Measurements from ENCODE around the gene SLC29A2.

SLC29A2 gene

DNA sequence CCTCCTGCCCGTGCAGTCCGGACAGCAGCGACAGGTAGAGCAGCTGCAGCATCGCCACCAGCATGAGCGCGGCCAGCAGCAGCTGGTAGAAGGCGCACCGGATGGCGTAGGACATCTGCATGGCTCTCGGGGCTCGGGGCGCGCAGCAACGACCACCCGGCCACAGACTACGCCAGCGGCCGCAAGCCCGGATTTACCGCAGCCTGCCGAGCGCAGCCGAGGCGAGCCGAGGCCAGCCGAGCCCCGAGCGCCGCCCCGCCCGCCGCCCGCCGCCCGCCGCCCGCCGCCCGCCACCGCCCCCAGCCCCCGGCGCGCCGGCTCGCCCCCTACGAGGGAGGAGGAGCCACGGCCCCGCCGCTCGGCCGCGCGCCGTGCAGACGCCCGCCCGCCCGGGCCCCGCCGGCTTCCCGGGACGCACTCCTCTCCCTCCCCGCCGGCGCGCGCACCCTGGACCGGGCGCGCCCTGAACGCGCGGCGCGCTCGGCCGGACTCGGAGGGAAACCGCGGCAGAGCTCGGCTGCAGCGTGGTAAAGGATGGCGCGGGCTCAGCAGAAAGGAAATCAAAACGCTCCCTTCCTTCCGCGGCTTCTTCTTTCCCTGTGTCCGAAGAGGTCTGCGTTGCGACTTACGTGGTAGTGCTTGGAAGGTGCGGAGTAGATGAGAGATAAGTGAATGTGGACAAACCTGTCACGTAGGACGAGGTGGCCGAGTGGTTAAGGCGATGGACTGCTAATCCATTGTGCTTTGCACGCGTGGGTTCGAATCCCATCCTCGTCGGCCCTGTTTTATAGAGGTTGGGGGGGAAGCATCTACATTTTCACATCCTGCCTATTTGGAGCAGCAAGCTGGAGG, 23.9 kb downstream of the SLC29A2 start, which contains the start of gene B4GAT1:
TSS of gene B4GAT1 (minus strand) at position 205 of the 852 bp plus-strand sequence. CDS start at position 121, 84 bp downstream.
- peak; percentile 63 to 72 for ATAC-seq

DNA sequence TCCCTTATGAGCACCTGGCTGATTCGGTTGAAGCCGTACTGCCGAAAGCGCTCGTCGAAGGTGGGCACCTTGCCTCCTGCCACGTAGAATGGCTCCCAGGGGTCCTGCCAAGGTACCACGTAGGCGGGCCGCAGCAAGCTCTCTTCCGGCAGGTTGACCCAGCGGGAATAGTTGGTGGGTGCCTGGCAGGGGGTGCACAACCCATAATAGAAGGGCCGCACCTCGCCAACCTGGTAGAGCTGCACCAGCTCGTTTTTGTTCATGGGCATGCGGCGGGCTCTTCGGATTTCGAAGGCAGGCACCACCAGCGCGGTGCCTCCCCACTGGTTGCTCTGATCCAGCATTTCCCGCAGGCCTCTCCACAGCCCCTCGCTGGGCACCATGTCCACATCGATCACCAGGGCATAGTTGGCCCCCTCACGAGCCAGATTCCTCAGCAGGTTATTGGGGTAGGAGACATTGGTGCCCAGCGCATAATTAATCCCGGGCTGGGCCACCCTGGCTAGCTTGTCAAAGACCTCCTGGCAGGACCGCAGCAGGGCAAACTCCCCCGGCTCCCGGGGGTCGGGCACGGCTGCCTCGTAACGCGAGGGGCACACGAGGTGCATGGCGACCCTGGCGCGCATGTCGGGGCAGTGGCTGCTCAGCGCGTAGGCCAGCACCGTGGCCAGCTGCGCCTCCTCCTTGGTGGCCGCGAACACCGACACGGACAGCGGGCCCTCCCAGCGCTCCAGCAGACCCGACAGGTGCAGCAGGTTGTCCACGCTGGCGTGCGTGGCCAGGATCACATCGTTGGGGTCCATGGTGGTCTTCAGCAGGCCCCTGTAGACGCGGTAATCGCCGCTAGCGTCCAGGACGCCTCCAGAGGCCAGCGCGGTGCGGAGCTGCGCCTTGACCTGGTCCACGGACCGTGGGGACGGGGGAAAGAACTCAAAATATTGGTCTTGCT, 24.8 kb downstream of the SLC29A2 start:
- no peak for ATAC-seq

DNA sequence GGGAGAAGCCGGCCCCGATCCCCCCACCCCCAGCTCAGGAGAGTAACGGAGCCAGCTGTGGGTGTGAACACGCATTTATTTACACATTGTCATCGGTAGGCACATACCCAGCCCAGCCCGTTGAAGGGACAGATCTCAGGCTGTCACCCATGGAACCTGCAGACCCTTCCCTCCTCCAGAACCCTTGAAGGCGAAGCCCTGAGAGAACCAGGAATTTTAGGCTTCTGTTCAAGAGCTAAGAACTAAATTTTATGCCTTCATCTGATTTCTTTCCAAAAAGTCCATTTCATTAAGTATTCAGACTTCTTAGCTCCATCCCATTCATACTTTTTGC, 26.3 kb downstream of the SLC29A2 start:
- ATAC-seq = peak; percentile 5 to 6

DNA sequence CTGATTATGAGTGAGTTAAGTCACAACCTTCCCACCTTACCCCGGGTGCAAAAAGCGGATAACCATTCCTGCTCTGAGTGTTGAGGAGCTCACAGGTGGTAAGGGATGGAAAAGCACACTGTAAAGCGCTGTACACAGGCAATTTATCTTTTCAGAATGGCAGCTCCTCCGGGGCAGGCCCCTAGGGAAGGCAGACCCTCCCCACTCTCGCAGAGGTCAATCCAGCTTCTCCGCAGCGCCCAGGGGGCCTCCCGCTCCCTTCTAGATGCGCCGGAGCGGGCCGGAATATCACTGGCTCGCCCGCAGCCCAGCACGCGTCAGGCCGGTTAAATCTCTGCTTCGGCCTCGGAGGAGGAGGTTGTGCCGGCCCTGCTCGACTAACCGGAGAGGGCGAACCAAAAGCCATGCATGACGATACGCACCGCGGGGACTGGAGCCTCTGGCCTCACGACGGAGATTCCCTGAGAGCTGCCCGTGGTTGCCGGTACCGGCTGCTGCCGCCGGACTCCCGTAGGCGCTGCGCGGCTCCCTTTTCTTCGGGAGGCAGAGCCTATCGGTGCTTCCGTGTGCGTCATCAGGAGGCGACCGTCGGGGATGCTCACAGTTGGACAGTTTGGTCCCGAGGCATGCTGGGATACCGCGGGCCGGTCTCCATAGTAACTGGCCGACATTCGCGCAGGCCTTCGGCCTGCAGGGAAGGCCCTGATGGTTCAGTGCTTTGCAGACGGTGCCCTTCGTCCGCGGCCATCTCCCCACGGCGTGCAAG, 26.8 kb downstream of the SLC29A2 start, which contains the start of gene BRMS1:
TSS of gene BRMS1 (minus strand) at position 555 of the 766 bp plus-strand sequence. CDS start 2,870 bp downstream, outside the sequence.
- ATAC-seq = peak; percentile 82 to 86

DNA sequence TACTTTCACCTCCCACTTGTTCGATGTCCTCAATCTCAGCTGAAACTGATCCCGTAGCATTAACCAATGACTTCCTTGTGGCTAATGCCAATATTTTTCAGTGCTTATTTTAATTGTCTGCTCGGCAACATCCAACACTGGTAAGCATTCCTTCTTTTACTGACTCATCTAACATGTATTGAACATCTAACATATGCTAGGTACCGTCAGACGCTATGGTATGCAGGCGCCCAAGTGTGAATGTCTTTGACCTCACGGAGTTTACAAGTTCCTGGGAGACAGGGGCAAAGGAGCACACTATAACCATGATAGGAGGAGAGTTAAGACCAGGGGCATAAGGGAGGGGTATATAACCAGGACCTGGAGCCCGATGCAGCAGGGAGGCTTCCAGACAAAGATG, 28.4 kb downstream of the SLC29A2 start:
- ATAC-seq = no peak

DNA sequence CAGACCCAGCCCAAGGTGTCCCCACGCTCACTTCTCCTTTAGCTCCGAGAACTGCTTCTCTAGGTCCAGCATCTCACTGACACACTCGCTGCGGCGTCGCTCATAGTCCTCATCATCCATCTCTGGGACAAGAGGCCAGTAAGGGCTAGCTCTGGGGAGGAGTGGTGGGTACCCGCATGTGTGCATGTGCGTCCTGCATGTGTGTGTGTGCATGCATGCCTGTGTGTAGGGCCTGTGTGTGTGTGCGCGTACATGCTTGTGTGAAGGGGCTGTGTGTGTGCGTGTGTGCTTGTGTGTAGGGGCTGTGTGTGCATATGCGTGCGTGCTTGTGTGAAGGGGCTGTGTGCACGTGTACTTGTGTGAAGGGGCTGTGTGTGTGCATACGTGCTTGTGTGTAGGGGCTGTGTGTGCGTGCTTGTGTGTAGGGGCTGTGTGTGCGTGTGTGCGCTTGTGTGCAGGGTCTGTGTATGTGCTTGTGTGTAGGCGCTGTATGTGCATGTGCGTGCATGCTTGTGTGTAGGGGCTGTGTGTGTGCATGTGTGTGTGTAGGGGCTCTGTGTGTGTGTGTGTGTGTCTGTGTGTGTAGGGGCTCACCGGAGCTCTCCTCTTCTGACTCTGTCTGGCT, 29.9 kb downstream of the SLC29A2 start:
- no peak for ATAC-seq

DNA sequence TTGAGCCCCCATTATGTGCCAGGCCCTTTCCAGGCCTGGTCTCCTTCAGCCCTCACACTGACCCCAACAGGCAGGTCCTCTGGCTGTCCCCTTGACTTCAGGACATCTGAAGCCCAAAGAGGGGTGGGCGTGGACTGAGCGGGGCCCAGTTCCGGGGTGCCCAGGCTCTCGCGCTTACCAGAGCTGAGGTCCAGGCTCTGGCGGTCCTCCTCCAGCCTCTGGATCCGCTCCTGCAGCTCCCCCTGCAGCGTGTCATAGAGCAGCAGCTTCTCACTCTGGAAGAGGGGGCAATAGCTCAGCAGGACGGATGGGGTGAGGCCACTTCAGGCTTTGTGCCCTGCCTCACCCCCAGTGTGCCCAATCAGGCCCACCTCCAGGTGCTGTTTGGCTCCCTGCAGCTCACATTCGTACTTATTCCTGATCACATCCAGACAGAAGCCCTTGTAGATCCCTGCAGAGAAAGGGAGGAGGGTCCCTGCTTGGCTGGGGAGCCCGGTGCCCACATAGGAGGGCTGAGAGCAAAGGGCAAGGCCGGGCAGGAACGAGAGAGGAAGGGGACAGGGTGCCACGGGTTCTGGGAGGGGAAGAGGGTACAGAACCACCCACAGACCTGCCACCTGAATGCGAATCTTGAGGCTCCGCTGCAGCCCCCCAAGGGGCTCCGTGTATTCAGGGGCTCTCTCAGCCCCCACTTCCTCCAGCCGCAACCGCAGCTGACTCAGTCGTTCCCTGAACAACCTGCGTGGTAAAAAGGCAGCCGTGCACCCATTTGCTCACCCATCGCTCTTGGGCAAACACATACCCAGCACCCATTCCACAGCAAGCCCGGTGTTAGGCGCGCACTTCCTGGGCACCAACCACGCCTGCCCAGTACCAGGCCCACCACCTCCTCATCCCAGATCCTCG, 30.7 kb downstream of the SLC29A2 start:
- ATAC-seq = no peak

DNA sequence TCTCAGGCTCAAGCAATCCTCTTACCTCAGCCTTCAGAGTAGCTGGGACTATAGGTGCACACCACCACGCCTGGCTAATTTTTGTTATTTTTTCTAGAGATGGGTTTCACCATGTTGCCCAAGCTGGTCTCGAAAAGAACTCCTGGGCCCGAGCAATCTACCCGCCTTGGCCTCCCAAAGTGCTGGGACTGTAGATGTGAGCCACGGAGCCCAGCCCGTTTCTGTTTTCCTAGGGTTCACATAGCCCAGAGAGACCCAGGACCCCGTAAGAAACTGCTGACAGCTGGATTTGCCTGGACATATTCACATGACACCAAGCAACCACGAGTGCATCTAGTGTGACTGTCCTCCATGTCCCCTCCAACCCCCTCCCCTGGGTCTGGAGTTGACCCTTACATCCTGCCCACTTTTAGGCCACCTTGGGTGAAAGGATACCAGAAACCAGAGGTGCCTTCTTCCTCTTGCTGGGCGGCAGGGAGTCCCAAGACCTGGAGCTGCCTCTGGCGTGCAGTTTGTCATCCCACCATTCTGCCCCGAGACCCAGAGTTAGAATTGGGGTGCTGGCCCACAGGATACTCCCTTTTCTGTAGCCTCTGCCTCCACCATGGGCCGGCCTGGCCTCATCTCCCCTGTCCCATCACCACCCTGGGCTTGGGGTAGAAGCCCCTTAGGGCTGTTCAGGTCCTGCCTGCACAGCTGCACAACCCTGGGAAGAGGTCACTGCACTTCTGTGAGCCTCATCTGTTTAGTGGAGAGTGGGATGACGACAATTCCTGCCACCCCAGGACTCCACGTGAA, 31.7 kb downstream of the SLC29A2 start:
- no peak for ATAC-seq

DNA sequence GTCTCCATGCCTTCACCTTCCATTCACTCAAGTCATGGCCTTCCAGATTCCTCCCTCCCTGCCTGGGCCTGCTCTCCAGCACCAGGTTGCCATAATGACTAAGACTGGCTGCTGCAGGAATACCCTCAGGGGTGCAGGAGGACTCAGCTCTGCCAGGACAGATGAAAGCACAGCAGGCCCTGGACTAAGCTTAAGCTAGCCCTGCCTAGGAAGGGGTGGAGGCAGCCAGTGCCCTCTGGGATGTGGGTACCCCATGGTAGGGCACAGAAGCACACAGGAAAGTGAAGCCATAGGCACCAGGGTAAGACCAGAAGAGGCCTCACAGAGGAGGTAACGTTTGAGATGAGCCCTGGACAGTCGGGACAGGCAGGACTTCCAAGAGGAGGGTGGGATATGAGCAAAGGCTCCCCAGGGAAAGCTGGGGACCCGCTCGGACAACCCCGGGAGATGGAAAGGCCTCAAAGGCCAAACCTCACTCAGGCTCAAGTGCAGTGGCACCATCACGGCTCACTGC, 32.3 kb downstream of the SLC29A2 start:
- no peak for ATAC-seq

DNA sequence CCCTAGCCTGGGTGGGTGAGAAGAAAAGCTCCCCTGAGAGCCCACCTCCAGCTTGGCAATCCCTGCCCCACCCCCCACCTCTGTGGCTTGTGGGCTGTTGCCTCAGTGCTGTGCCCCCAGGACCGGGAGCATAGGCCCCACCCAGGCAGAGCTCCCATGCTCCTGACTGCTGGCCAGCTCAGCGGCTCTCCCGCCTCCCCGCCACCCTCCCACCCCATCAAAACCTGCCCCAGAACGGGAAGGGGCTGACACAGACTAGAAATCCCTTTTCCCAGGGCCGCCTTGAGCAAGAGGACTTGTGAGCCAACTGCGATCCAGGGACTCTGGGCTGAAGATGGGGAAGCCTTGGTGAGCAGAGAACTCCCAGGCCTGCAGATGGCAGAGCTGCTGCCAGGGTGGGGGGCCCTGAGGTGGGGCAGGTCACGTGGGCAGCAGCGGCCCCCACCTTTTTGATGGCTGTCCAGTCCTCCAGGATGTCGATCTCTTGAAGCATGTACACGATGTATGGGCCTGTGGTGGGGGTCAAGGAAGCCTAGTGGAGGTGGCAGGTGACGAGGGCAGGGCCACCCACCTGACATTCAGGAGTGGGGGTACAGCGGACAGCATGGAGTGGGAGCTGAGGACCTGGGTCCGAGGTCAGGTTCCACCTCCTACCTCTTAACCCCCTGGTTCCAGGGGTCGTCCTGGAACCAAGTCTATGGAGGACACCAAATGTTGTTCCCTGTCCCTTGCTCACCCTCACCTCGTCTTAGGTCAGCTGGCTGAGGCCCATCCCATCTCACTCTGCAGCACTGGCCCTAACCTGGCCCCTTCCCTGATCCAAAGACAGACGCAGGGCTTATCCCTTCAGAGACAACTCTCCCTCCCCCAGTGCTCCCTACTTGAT, 33.0 kb downstream of the SLC29A2 start:
- ATAC-seq = no peak

DNA sequence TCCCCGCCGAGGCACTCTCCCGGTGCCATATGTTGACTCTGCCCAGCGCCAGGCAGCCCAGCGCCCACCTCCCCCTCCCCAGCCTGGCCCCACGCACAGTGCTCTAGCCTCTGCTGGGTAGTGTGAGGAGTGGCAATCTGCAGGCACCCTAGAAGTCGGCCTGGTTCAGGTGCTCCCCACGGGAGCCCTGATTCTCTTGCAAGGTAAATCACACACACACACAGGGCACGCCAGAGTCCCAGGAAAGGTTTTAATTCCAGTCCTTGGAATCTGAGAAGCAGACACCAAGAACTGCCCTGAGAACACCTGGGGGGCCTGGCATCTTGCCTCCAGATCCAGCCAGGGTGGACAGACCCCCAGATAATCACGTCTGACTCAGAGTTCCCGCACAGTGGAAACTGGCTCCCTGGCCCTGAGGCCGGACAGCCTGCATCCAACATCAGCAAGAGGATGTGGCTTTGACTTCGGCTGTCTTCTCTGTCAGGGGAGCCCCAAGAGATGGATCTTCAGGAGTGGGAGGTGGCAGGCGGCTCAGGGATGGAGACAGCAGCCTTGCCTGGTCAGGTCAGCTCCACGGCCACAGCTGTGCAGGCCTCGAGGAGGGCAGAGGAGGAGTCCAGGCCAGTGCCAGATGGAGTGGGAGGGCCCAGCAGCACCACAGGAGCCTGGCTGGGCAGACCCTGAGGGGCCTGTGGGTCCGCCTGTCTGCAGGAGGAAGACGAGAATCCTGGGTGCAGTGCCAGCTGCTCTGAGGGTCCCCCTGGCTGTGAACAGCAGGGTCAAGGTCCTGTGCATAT, 34.3 kb downstream of the SLC29A2 start:
- no peak for ATAC-seq

DNA sequence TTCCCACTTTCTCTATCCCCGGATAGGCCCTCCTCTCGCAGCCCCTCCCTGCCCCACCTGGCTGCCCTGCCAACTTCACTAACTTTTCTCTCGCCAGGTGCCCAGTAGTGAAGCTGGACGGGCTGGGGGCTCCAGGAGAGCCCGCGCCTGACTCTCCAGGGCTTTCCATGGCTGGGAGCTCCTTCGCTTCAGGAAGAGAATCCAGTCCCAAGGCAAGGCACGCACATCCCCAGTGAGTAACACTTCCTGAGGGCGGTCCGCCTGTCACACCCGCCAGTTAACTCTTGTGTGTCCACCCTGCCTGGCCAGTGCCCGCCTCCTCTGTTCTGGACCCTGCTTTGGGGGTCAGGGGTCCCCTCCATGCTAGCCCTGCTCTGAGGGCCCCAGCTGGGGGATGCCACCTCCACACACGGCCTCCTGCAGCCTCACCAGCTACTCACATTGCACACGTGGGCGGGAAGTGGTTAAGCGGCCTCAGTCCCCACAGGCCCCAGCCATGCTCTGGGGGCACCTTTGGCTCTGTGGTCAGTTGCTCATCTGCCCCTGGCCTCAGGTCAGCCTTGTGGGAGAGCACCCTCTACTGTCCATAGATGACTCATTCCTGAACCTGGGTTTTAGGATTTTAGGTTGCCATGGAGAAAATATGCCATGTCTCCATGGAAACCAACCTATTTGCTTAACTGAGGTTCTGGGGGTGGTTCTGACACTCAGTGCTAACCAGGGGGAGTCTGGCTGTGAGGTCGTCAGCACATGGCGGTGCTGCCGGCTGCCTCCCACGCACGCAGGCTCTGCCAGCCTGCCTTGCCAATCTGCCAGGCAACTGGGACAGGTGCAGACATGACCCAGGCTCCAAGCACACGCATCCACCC, 35.1 kb downstream of the SLC29A2 start, which contains the start of gene RIN1:
TSS of gene RIN1 (minus strand) at position 201 of the 869 bp plus-strand sequence. CDS start at position 169, 32 bp downstream.
- peak; percentile 83 for ATAC-seq

DNA sequence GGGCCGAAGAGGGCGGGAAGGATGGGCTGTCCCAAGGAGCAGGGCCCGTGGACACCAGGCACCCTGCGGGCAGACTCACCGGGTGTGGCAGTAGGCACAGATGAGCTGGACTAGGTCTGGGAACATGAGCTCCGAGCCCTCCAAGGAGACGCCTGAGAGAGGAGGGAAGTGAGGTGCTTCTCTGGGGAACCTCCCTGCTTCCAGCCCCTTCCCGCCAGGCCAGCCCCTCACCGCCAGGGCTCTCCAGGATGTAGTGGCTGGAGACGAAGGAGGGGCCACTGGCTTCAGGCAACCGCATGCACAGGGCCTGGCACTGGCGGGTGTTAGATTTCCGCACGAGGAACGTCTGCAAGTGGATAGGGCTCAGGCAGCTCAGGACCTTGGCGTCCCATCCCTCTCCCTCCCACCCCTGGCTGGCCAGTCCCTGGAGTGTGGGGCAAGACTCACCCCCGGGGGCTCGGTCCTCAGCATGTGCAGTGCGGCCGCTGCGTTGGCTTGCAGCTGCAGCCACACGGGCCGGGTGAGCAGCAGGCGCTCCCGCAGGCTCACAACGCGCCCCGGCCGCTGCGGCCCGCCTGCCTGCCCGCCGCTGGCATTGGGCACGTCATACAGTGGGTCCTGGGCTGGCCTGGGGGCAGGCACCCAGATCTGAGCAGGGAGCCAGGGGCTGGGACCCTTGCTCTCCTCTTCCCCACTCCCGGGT, 35.9 kb downstream of the SLC29A2 start:
- ATAC-seq = no peak

DNA sequence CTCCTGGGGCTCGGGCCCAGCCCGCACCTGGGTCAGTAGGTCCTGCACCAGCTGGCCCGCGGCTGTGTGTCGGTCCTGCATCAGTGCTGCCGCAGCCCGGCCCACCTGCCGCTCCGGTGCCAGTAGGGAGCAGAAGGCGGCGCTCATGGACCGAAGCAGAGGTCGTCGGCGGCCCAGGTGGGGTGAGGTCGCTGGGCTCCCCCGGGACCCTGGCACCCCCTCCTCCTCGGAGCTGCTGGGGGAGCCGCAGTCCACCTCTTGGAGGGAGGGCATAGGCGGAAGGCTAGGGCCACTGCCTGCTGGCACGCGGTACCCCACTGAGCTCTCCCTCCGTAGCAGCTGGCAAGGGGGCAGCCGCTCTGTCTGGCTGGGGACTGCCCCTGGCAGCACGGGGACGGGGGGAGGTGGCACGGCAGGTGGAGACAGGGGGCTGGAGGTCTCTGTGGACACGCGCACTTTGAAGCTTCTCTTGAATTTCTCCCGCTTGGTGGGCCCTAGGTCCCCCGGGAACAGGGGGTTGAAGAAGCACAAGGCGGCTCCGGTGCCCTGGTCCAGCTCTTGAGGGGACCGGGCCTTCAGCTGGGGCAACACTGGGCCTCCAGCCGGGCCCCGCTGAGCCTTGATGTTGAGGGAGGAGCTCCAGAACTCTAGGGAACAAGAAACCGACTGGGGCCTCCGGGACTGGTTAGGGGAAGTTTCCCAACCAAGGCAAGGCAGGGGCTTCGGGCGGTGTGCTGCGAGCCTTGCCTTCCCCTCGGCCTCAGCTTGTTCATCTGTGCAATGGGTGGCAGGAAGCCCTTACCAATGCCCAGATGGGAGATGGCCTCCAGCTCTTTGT, 36.7 kb downstream of the SLC29A2 start:
- no peak for ATAC-seq
